ENCODE data around the gene PTPN23. TPM values are rescaled to one million over a fixed set of nuclear protein-coding genes. Genes with fewer than 3 reads are reported as not detected.

Gene PTPN23
- total and polyA plus RNA-seq, 9 of the 15 experiments (the other 6 are each of a cell fraction or from before 2014, with no cell fraction given) = 0.41 to 58.7 (median 7.2) TPM

- peak in 1 of 2 experiments; percentile 65; a peak in 2 of 4 replicates for TF ChIP-seq MLLT1 (IDR thresholded peaks at IDR 0.05)
- TF ChIP-seq ARHGAP35 (IDR thresholded peaks at IDR 0.05; ENCODE audit: partially characterized antibody) = no peak
- no peak for TF ChIP-seq CBFA2T3 (IDR thresholded peaks at IDR 0.05)
- peak; percentile 95; the same call in 1 of the 2 replicates for TF ChIP-seq CBFB (CRISPR knock-in tag; IDR thresholded peaks at IDR 0.05)
- no peak for TF ChIP-seq MECOM (CRISPR knock-in tag; IDR thresholded peaks at IDR 0.05)
- TF ChIP-seq ZNF3 (CRISPR knock-in tag; IDR thresholded peaks at IDR 0.05) = no peak
- TF ChIP-seq, protein P1, sequence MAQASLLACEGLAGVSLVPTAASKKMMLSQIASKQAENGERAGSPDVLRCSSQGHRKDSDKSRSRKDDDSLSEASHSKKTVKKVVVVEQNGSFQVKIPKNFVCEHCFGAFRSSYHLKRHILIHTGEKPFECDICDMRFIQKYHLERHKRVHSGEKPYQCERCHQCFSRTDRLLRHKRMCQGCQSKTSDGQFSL (CRISPR knock-in tag; IDR thresholded peaks at IDR 0.05) = 0 out of 2 replicates have a peak, but pooled peaks have one; percentile 13
- TF ChIP-seq, protein P1 (tag; IDR thresholded peaks at IDR 0.05) = no peak
- TF ChIP-seq DLX4 (CRISPR knock-in tag; IDR thresholded peaks at IDR 0.05) = no peak
- no peak for TF ChIP-seq DMBX1 (CRISPR knock-in tag; IDR thresholded peaks at IDR 0.05; ENCODE audit: borderline replicate concordance)
- no peak for TF ChIP-seq TBL1XR1 (IDR thresholded peaks at IDR 0.05; ENCODE audit: low read length in 2 of 2)
- TF ChIP-seq ZNF184 (CRISPR knock-in tag; IDR thresholded peaks at IDR 0.05) = no peak
- no peak for TF ChIP-seq ZNF57 (CRISPR knock-in tag; IDR thresholded peaks at IDR 0.05)
- no peak for TF ChIP-seq ETV5 (CRISPR knock-in tag; IDR thresholded peaks at IDR 0.05; ENCODE audit: low read depth)
- TF ChIP-seq LEF1 (IDR thresholded peaks at IDR 0.05) = no peak
- peak; percentile 64; the same call in 1 of the 2 replicates for TF ChIP-seq IRF1 (CRISPR knock-in tag; IDR thresholded peaks at IDR 0.05; ENCODE audit: borderline replicate concordance)
- TF ChIP-seq, protein P2, sequence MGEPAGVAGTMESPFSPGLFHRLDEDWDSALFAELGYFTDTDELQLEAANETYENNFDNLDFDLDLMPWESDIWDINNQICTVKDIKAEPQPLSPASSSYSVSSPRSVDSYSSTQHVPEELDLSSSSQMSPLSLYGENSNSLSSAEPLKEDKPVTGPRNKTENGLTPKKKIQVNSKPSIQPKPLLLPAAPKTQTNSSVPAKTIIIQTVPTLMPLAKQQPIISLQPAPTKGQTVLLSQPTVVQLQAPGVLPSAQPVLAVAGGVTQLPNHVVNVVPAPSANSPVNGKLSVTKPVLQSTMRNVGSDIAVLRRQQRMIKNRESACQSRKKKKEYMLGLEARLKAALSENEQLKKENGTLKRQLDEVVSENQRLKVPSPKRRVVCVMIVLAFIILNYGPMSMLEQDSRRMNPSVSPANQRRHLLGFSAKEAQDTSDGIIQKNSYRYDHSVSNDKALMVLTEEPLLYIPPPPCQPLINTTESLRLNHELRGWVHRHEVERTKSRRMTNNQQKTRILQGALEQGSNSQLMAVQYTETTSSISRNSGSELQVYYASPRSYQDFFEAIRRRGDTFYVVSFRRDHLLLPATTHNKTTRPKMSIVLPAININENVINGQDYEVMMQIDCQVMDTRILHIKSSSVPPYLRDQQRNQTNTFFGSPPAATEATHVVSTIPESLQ (CRISPR knock-in tag; IDR thresholded peaks at IDR 0.05) = peak; percentile 86; the same call in 1 of the 2 replicates
- peak in 1 of 2 experiments; percentile 59; a peak in 1 of 4 replicates for TF ChIP-seq NONO (IDR thresholded peaks at IDR 0.05; ENCODE audit: low read depth in 2 of 2, low read length in 1 of 2)
- no peak for TF ChIP-seq POLR2AphosphoS2 (IDR thresholded peaks at IDR 0.05; ENCODE audit: low read length)
- TF ChIP-seq RBM39 (optimal IDR thresholded peaks at IDR 0.05; ENCODE audit: low read depth, low read length) = no peak
- TF ChIP-seq SMARCA5 (IDR thresholded peaks at IDR 0.05) = 0 out of 2 replicates have a peak, but pooled peaks have one; percentile 25
- peak; percentile 36; the same call in 1 of the 2 replicates for TF ChIP-seq ZBTB1 (CRISPR knock-in tag; IDR thresholded peaks at IDR 0.05; ENCODE audit: borderline replicate concordance, low read depth)
- TF ChIP-seq GTF2E2 (tag; IDR thresholded peaks at IDR 0.05) = no peak
- 0 out of 2 replicates have a peak, but pooled peaks have one; percentile 5 for TF ChIP-seq ZBTB17 (CRISPR knock-in tag; IDR thresholded peaks at IDR 0.05)
- no peak for TF ChIP-seq MCM3 (IDR thresholded peaks at IDR 0.05)
Observed at GRCh38 chr3:47380026-47380600, 708 bp upstream of the PTPN23 start (continued).
